Measurements from ENCODE around the gene HOXB1. TPM values are rescaled to one million over a fixed set of nuclear protein-coding genes. Genes with fewer than 3 reads are reported as not detected.

Gene HOXB1
- total RNA-seq, 3 donors from 2014 or later: not detected

DNA sequence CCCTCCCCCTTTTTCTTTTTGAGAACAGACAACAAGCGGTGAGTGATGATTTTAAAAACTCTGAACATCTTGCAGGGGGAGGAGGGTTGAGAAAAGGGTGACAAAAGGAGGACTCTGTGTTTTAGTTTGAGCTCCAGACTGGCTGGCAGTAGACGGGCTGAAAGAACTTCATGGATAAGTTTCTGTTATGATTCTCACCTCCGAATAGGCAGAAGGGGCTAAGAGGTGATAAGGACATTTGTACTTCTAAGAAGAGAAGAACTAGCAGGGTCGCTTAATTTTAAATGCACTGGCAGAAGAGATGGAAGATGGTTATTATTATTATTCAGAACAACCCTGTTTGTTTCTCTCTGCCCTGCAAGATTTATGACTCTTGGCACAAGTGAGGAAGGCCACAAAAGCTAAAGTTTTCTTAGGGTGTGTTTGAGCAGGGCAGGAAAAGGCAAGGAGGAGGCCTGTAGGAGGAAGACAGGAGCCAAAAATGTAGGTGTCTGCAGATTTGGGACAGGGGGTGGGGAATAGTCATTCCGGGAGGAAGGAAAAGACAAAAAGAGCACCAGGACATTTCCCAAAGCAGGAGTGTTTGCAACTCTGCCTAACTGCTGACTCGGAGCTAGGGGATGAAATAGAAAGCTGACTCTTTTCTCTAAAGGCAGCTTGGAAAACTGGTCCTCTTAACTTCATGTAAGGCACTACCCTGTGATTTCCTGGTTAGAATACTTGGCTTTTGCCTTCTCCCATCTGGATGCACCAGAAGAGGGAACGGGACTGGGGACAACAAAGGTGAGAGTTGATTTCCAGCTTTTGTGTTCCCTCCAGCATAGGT is 26.0 kb upstream of the HOXB1 start:
- ATAC-seq (peak; percentile 56), DNase-seq (no peak)
- intact Hi-C loops (cut with DNase I, micrococcal nuclease): no loop called here
- Histone ChIP-seq H3K4me1 (ENCODE audit: low read depth) (peaks cover 35% of the 10 kb centered on the region), H3K36me3 (ENCODE audit: low read depth) (no peaks in the 10 kb centered on the region), H3K9me3 (no peaks in the 10 kb centered on the region), H3K4me3 (no peak overlapping the region)
- TF ChIP-seq, protein P1, sequence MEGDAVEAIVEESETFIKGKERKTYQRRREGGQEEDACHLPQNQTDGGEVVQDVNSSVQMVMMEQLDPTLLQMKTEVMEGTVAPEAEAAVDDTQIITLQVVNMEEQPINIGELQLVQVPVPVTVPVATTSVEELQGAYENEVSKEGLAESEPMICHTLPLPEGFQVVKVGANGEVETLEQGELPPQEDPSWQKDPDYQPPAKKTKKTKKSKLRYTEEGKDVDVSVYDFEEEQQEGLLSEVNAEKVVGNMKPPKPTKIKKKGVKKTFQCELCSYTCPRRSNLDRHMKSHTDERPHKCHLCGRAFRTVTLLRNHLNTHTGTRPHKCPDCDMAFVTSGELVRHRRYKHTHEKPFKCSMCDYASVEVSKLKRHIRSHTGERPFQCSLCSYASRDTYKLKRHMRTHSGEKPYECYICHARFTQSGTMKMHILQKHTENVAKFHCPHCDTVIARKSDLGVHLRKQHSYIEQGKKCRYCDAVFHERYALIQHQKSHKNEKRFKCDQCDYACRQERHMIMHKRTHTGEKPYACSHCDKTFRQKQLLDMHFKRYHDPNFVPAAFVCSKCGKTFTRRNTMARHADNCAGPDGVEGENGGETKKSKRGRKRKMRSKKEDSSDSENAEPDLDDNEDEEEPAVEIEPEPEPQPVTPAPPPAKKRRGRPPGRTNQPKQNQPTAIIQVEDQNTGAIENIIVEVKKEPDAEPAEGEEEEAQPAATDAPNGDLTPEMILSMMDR (IDR thresholded peaks at IDR 0.05): no peak

DNA sequence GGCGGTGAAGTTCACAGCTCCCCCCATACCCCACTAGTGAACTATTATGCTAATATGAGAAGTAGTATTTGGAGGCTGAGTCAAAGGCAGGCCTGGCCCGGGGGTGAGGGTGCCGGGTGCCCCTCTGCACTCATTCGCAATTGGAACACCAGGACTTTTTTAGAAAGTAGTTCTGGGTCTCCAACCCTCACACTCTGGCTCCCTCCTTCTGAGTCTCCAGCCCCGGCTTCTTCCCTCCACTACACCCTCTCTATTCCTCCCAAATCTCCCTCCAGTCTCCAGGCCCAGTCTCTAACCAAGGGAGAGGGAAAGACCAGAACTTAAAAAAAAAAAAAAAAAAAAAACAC is 25.4 kb upstream of the HOXB1 start:
- no peaks in the 10 kb centered on the region for H3K9me3 ChIP-seq

GRCh38 chr17:48555258-48556228 is 24.7 kb upstream of the HOXB1 start:
- Histone ChIP-seq H3K9me3 (no peaks in the 10 kb centered on the region), H3K36me3 (ENCODE audit: low read depth) (no peaks in the 10 kb centered on the region), H3K4me3 (no peak overlapping the region), H3K4me1 (ENCODE audit: low read depth) (peaks cover 24% of the 10 kb centered on the region)
- peak; percentile 77 for ATAC-seq
- intact Hi-C loops (cut with DNase I, micrococcal nuclease): no loop called here
- TF ChIP-seq, protein P1 (IDR thresholded peaks at IDR 0.05): no peak
- DNase-seq: peak in 1 of 3 donors; percentile 47

More for the DNA sequence above, 25.4 kb upstream of the HOXB1 start:
- intact Hi-C loops (cut with DNase I, micrococcal nuclease): no loop called here
- H3K4me3 ChIP-seq: no peak overlapping the region
- no peak for ATAC-seq
- no peaks in the 10 kb centered on the region for H3K36me3 ChIP-seq (ENCODE audit: low read depth)
- DNase-seq: no peak
- TF ChIP-seq, protein P1 (IDR thresholded peaks at IDR 0.05): no peak
- peaks cover 29% of the 10 kb centered on the region for H3K4me1 ChIP-seq (ENCODE audit: low read depth)

DNA sequence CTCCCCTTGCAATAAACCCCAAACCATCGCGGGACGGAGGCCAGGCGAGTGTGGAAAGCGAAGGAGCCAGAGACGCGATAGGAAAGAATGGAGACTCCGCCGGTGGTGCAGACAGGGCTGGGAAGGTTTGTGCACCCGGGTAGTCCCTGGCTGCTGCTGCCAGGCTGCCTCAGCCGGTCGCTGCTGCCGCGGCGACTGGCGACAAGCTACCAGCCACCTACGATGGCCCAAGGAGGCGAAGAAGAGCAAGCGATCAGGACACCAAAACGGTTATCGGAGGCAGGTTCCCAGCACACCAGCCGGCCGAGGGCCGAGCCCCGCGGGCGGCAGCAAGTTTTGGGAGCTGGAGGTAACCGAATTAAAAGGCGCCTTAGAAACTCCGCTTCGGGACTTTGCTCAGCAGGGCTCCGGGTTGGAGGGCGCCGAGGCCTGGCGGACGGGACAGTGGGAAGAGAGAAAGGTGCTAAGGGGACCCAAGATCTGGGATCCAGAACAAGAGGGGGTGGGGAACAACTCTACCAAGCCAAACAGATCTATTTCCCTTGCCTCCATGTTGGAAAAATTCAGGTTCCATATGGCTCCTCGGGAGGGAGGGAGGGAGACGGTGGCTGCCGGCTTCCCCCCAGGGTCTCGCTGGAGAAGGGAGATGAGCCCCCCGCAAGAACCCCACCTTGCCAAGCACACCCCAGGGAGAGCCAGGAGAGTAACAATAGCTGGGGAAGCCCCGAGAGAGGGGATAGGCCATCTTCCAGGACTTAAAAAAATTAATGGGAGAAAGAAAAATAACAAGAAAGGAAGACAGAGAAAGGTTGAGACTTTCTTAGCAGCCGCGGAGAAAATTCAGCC is 23.8 kb upstream of the HOXB1 start:
- TF ChIP-seq, protein P1 (IDR thresholded peaks at IDR 0.05): no peak
- Histone ChIP-seq H3K9me3 (no peaks in the 10 kb centered on the region), H3K4me3 (no peak overlapping the region), H3K36me3 (ENCODE audit: low read depth) (no peaks in the 10 kb centered on the region), H3K4me1 (ENCODE audit: low read depth) (peaks cover 23% of the 10 kb centered on the region)
- ATAC-seq (no peak), DNase-seq (no peak)
- intact Hi-C loops (cut with DNase I, micrococcal nuclease): no loop called here

GRCh38 chr17:48553826-48554225 is 23.0 kb upstream of the HOXB1 start:
- DNase-seq (no peak), ATAC-seq (no peak)
- Histone ChIP-seq H3K36me3 (ENCODE audit: low read depth) (no peaks in the 10 kb centered on the region), H3K4me1 (ENCODE audit: low read depth) (peaks cover 23% of the 10 kb centered on the region), H3K4me3 (no peak overlapping the region), H3K9me3 (no peaks in the 10 kb centered on the region)
- TF ChIP-seq, protein P1 (IDR thresholded peaks at IDR 0.05): no peak
- intact Hi-C loops (cut with DNase I, micrococcal nuclease): no loop called here

Measured in mucosa of descending colon (tissue), 3 donors.